Endodermal cell (in vitro differentiated cells): Measurements from ENCODE around the gene COL4A1. TPM values are rescaled to one million over a fixed set of nuclear protein-coding genes. Genes with fewer than 3 reads are reported as not detected.
A peak's percentile ranks its signal among the peaks of the same experiment; 100 is the strongest.

ENCODE experiments used
- DNase-seq: peaks from one replicate; pipeline ENCODE4 v3.0.0-alpha.2; 2017
- H3K27ac ChIP-seq: 2 replicates; pipeline ENCODE4 v1.5.1; 2013; ENCODE audit warnings: mild to moderate bottlenecking, low read depth, low read length, moderate library complexity
- H3K27me3 ChIP-seq: 2 replicates; pipeline ENCODE4 v1.6.1; 2013; ENCODE audit warnings: mild to moderate bottlenecking, low read length, moderate library complexity; ENCODE audit not compliant: insufficient read depth, control insufficient read depth, poor library complexity, severe bottlenecking
- H3K36me3 ChIP-seq: 2 replicates; pipeline ENCODE4 v1.7.0; 2013; ENCODE audit warnings: mild to moderate bottlenecking, low read length, moderate library complexity; ENCODE audit not compliant: control insufficient read depth, insufficient read depth
- H3K4me1 ChIP-seq: one replicate; pipeline ENCODE4 v1.7.0; 2013; ENCODE audit warnings: low read length; ENCODE audit not compliant: control insufficient read depth, insufficient read depth
- H3K4me3 ChIP-seq: 2 replicates; pipeline ENCODE4 v1.5.1; 2013; ENCODE audit warnings: mild to moderate bottlenecking, low read length, moderate library complexity
- H3K9ac ChIP-seq: 2 replicates; pipeline ENCODE4 v1.6.1; 2013; ENCODE audit warnings: mild to moderate bottlenecking, low read length, moderate library complexity; ENCODE audit not compliant: poor library complexity, severe bottlenecking; ENCODE audit errors: extremely low read depth
- H3K9me3 ChIP-seq: 2 replicates; pipeline ENCODE4 v1.6.1; 2013; ENCODE audit warnings: mild to moderate bottlenecking, low read length, moderate library complexity; ENCODE audit not compliant: control insufficient read depth
- H3K27ac Mint-ChIP-seq: 2 replicates; pipeline ENCODE4 v1.8.0; 2020; ENCODE audit warnings: mixed read lengths
- H3K27me3 Mint-ChIP-seq: 2 replicates; pipeline ENCODE4 v1.8.0; 2021; ENCODE audit warnings: mild to moderate bottlenecking, mixed read lengths; ENCODE audit not compliant: insufficient read depth
- H3K36me3 Mint-ChIP-seq: 2 replicates; pipeline ENCODE4 v1.8.0; 2020; ENCODE audit warnings: low read depth, mixed read lengths
- H3K4me1 Mint-ChIP-seq: 2 replicates; pipeline ENCODE4 v1.8.0; 2020; ENCODE audit warnings: mixed read lengths
- H3K4me3 Mint-ChIP-seq: 2 replicates; pipeline ENCODE4 v1.8.0; 2020; ENCODE audit warnings: mild to moderate bottlenecking, moderate library complexity, mixed read lengths
- H3K9me3 Mint-ChIP-seq: 2 replicates; pipeline ENCODE4 v1.8.0; 2020; ENCODE audit warnings: mild to moderate bottlenecking, mixed read lengths
- WGBS, 2 experiments: methylation state at CpG; one replicate each; pipeline versions ENCODE4 v1.1.5 to v1.1.7; 2013; ENCODE audit warnings: missing lambda C conversion rate in 2 of 2, mixed read lengths in 1 of 2; ENCODE audit not compliant: insufficient coverage in 1 of 2, insufficient read length in 1 of 2; 5-methylcytosine and 5-hydroxymethylcytosine counted together
- total RNA-seq, 2 donors: library from RNA; stranded (reverse); fragmentation: NEBNext Ultra II Directional in 1 of 2; extraction: Animal tissue kit (Norgen Biotek cat#: 25700) in 1 of 2; gene quantifications; 2 replicates in 1 of 2; 3 replicates in 1 of 2; pipeline ENCODE4 v1.2.1, GENCODE V29; 2021
- TF ChIP-seq, protein P1 (sequence below): fragments of 200-600 bp; sonication (generic); conservative IDR thresholded peaks from 2 replicates; pipeline ENCODE4 v1.5.0; 2021; ENCODE audit warnings: antibody characterized with exemption, mild to moderate bottlenecking

The COL4A1 gene
- total RNA-seq, 2 donors from 2014 or later = 702 to 764 TPM

GRCh38 chr13:110221406-110222117, 85.4 kb downstream of the COL4A1 start:
- Mint-ChIP-seq H3K9me3 (no peaks in the 10 kb centered on the region), H3K4me3 (no peak overlapping the region), H3K27me3 (no peaks in the 10 kb centered on the region), H3K27ac (peak overlapping the region; percentile 64), H3K4me1 (peaks cover 17% of the 10 kb centered on the region), H3K36me3 (peaks cover 25% of the 10 kb centered on the region)
- whole genome bisulfite sequencing, 2 experiments = 93 to 95% methylated on average over 12 to 18 of the region's 18 CpGs
- TF ChIP-seq, protein P1, sequence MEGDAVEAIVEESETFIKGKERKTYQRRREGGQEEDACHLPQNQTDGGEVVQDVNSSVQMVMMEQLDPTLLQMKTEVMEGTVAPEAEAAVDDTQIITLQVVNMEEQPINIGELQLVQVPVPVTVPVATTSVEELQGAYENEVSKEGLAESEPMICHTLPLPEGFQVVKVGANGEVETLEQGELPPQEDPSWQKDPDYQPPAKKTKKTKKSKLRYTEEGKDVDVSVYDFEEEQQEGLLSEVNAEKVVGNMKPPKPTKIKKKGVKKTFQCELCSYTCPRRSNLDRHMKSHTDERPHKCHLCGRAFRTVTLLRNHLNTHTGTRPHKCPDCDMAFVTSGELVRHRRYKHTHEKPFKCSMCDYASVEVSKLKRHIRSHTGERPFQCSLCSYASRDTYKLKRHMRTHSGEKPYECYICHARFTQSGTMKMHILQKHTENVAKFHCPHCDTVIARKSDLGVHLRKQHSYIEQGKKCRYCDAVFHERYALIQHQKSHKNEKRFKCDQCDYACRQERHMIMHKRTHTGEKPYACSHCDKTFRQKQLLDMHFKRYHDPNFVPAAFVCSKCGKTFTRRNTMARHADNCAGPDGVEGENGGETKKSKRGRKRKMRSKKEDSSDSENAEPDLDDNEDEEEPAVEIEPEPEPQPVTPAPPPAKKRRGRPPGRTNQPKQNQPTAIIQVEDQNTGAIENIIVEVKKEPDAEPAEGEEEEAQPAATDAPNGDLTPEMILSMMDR = no peak
- no peak overlapping the region for H3K27ac ChIP-seq
- peaks cover 46% of the 10 kb centered on the region for H3K36me3 ChIP-seq
- H3K4me3 ChIP-seq = no peak overlapping the region
- H3K9me3 ChIP-seq = no peaks in the 10 kb centered on the region
- peaks cover 7% of the 10 kb centered on the region for H3K4me1 ChIP-seq
- H3K9ac ChIP-seq = no peak overlapping the region
- no peak for DNase-seq
- no peaks in the 10 kb centered on the region for H3K27me3 ChIP-seq

- H3K27ac Mint-ChIP-seq = no peak overlapping the region
- no peaks in the 10 kb centered on the region for H3K9me3 Mint-ChIP-seq
- peaks cover 13% of the 10 kb centered on the region for H3K4me1 Mint-ChIP-seq
- Histone ChIP-seq H3K9me3 (no peaks in the 10 kb centered on the region), H3K27ac (no peak overlapping the region), H3K4me3 (no peak overlapping the region), H3K27me3 (no peaks in the 10 kb centered on the region), H3K4me1 (peaks cover under 1% of the 10 kb centered on the region), H3K9ac (no peak overlapping the region), H3K36me3 (peaks cover 49% of the 10 kb centered on the region)
- TF ChIP-seq, protein P1 = no peak
- DNase-seq = no peak
- H3K4me3 Mint-ChIP-seq = no peak overlapping the region
- peaks cover 26% of the 10 kb centered on the region for H3K36me3 Mint-ChIP-seq
- no peaks in the 10 kb centered on the region for H3K27me3 Mint-ChIP-seq
- 87 to 95% methylated on average over 7 of the region's 7 CpGs for WGBS, 2 experiments
Measured at GRCh38 chr13:110220471-110220870, 86.5 kb downstream of the COL4A1 start.

GRCh38 chr13:110218581-110219201, 88.3 kb downstream of the COL4A1 start:
- Mint-ChIP-seq H3K27ac (no peak overlapping the region), H3K4me3 (no peak overlapping the region), H3K27me3 (no peaks in the 10 kb centered on the region), H3K9me3 (no peaks in the 10 kb centered on the region), H3K4me1 (peaks cover 17% of the 10 kb centered on the region), H3K36me3 (peaks cover 36% of the 10 kb centered on the region)
- no peaks in the 10 kb centered on the region for H3K27me3 ChIP-seq
- TF ChIP-seq, protein P1 = no peak
- WGBS, 2 experiments = 94 to 95% methylated on average over 11 to 21 of the region's 21 CpGs
- H3K9me3 ChIP-seq = no peaks in the 10 kb centered on the region
- DNase-seq = no peak
- H3K36me3 ChIP-seq = peaks cover 57% of the 10 kb centered on the region
- no peak overlapping the region for H3K27ac ChIP-seq
- H3K9ac ChIP-seq = no peak overlapping the region
- H3K4me3 ChIP-seq = no peak overlapping the region
- H3K4me1 ChIP-seq = peaks cover 2% of the 10 kb centered on the region
